Rectal smooth muscle tissue (tissue), 1 donor: Measurements from ENCODE around the gene C11orf98.
A peak's percentile ranks its signal among the peaks of the same experiment; 100 is the strongest.
"Not testable (repeated sequence)": the region's sequence is repeated elsewhere in the genome, so short reads cannot be mapped to it uniquely, and the experiment has no call there.

Experiments used
- H3K27ac ChIP-seq: one replicate; pipeline ENCODE4 v1.7.0; 2013; ENCODE audit warnings: low read depth, low read length, inconsistent platforms
- H3K27me3 ChIP-seq: one replicate; pipeline ENCODE4 v1.7.0; 2013; ENCODE audit warnings: low read length; ENCODE audit not compliant: control insufficient read depth, insufficient read depth
- H3K36me3 ChIP-seq: one replicate; pipeline ENCODE4 v1.7.0; 2013; ENCODE audit warnings: low read length; ENCODE audit not compliant: control insufficient read depth, insufficient read depth
- H3K4me1 ChIP-seq: one replicate; pipeline ENCODE4 v1.7.0; 2013; ENCODE audit warnings: low read length; ENCODE audit not compliant: control insufficient read depth, insufficient read depth
- H3K4me3 ChIP-seq: one replicate; pipeline ENCODE4 v1.7.0; 2013; ENCODE audit warnings: low read length
- H3K9ac ChIP-seq: one replicate; pipeline ENCODE4 v1.7.0; 2013; ENCODE audit warnings: low read length

Gene C11orf98

GRCh38 chr11:62705413-62705812 lies 40.4 kb upstream of the C11orf98 start:
- peak overlapping the region; percentile 29 for H3K9ac ChIP-seq
- H3K4me3 ChIP-seq = peak overlapping the region; percentile 91
- H3K27ac ChIP-seq = peak overlapping the region; percentile 71
- H3K27me3 ChIP-seq = no peaks in the 10 kb centered on the region
- no peaks in the 10 kb centered on the region for H3K36me3 ChIP-seq
- peaks cover 17% of the 10 kb centered on the region for H3K4me1 ChIP-seq

DNA sequence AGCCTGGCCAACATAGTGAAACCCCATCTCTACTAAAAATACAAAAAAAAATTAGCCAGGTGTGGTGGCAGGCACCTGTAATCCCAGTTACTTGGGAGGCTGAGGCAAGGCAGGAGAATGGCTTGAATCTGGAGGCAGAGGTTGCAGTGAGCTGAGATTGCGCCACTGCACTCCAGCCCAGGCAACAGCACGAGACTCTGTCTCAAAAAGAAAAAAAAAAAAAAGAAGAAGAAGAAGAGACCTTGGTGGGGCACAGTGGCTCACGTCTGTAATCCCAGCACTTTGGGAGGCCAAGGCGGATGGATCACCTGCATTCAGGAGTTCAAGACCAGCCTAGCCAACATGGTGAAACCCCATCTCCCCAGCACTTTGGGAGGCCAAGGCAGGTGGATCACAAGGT lies 38.9 kb upstream of the C11orf98 start:
- peaks cover 12% of the 10 kb centered on the region for H3K4me1 ChIP-seq
- not testable (repeated sequence) for H3K36me3 ChIP-seq, H3K4me3 ChIP-seq, H3K9ac ChIP-seq, H3K27me3 ChIP-seq, H3K27ac ChIP-seq

- Histone ChIP-seq H3K9ac (no peak overlapping the region), H3K4me1 (peaks cover 7% of the 10 kb centered on the region), H3K27me3 (no peaks in the 10 kb centered on the region), H3K27ac (no peak overlapping the region), H3K36me3 (no peaks in the 10 kb centered on the region), H3K4me3 (no peak overlapping the region)
These were observed 37.2 kb upstream of the C11orf98 start for GRCh38 chr11:62702246-62702645.

DNA sequence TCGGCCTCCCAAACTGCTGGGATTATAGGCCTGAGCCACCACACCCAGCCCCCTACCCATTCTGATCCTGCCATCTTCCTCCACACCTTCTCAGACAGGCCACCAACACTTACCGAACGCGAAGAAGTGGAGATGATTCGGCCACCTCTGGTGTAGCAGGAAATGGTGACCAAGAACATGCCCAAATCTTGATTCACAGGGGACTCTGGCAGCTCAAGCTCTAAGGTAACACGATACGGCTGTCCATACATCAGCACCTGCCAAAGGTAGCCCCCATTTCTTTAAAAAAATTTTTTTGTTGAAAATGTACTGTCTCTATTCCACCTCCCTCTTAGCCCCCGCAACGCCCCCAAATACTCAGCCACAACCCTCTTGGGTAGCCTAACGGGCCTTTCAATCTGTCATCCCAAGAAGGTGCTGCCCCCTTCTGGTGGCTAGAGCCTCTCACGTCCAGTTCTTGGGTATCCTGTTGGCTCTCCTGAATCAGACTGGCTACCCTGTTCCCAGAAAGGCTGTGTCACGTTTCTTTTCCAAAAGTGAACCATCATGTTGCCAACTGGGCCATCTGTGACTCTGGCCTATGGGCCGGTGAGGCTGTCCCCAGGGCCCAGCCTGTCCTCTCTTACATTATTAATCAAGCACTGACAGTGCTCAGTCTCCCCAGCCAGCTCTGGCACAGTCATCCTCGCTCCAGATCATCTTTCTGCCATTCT lies 29.6 kb upstream of the C11orf98 start:
- Histone ChIP-seq H3K27ac (no peak overlapping the region), H3K9ac (no peak overlapping the region), H3K4me1 (no peaks in the 10 kb centered on the region), H3K4me3 (no peak overlapping the region), H3K36me3 (peaks cover 14% of the 10 kb centered on the region), H3K27me3 (no peaks in the 10 kb centered on the region)

GRCh38 chr11:62693624-62694023 lies 28.6 kb upstream of the C11orf98 start:
- H3K27ac ChIP-seq, H3K4me3 ChIP-seq, H3K9ac ChIP-seq, H3K27me3 ChIP-seq, H3K4me1 ChIP-seq: not testable (repeated sequence)
- H3K36me3 ChIP-seq = peaks cover 14% of the 10 kb centered on the region

GRCh38 chr11:62689421-62690183 lies 24.6 kb upstream of the C11orf98 start, which contains the start of gene LRRN4CL:
TSS of gene LRRN4CL (minus strand) at chr11:62689530. CDS start at chr11:62688508, 1,022 bp downstream.
- Histone ChIP-seq H3K4me1 (peaks cover 2% of the 10 kb centered on the region), H3K9ac (no peak within 1 kb of the TSS), H3K4me3 (peak within 1 kb of the TSS; percentile 58), H3K27ac (peak within 1 kb of the TSS; percentile 74), H3K27me3 (peaks cover 5% of the 10 kb centered on the region), H3K36me3 (peaks cover 14% of the 10 kb centered on the region)

- Histone ChIP-seq H3K4me1 (peaks cover 2% of the 10 kb centered on the region), H3K27me3 (peaks cover 5% of the 10 kb centered on the region), H3K9ac (no peak overlapping the region), H3K4me3 (peak overlapping the region; percentile 49), H3K36me3 (peaks cover 14% of the 10 kb centered on the region), H3K27ac (peak overlapping the region; percentile 36)
These were observed 23.5 kb upstream of the C11orf98 start for GRCh38 chr11:62688491-62688890.

- Histone ChIP-seq H3K4me3 (peak overlapping the region; percentile 49), H3K9ac (no peak overlapping the region), H3K27me3 (peaks cover 5% of the 10 kb centered on the region), H3K36me3 (peaks cover 12% of the 10 kb centered on the region), H3K4me1 (peaks cover 2% of the 10 kb centered on the region), H3K27ac (peak overlapping the region; percentile 37)
These were observed 22.7 kb upstream of the C11orf98 start for GRCh38 chr11:62687508-62688396.

DNA sequence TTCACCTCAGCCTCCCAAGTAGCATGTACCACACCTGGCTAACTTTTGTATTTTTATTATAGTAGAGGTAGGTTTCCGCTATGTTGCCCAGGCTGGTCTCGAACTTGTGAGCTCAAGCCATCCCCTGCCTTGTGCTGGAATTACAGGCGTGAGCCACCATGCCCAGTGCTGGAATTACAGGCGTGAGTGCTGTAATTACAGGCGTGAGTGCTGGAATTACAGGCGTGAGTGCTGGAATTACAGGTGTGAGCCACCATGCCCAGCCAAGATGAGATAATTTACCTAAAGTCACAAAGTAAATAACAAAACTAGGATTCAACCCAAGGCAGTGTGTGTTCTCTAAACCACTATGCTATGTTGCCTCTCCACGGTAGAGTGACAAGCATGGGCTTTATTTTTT lies 17.5 kb upstream of the C11orf98 start:
- Histone ChIP-seq H3K4me3 (no peak overlapping the region), H3K27me3 (no peaks in the 10 kb centered on the region), H3K27ac (no peak overlapping the region), H3K4me1 (peaks cover 7% of the 10 kb centered on the region), H3K9ac (no peak overlapping the region), H3K36me3 (peaks cover 4% of the 10 kb centered on the region)

- no peak overlapping the region for H3K9ac ChIP-seq
These were observed 15.8 kb upstream of the C11orf98 start for GRCh38 chr11:62680825-62681240.

GRCh38 chr11:62678770-62679696 lies 14.0 kb upstream of the C11orf98 start, which contains the start of gene UBXN1:
TSS of gene UBXN1 (minus strand) at chr11:62679073. CDS start at chr11:62678923, 150 bp downstream.
- Histone ChIP-seq H3K9ac (peak within 1 kb of the TSS; percentile 84), H3K4me1 (peaks cover 10% of the 10 kb centered on the region), H3K27ac (peak within 1 kb of the TSS; percentile 87)

More at GRCh38 chr11:62680825-62681240, 15.8 kb upstream of the C11orf98 start:
- Histone ChIP-seq H3K27me3 (no peaks in the 10 kb centered on the region), H3K27ac (no peak overlapping the region), H3K4me1 (peaks cover 7% of the 10 kb centered on the region), H3K36me3 (peaks cover 9% of the 10 kb centered on the region), H3K4me3 (no peak overlapping the region)

More at GRCh38 chr11:62678770-62679696, 14.0 kb upstream of the C11orf98 start, which contains the start of gene UBXN1:
- H3K27me3 ChIP-seq = no peaks in the 10 kb centered on the region
- H3K36me3 ChIP-seq = peaks cover 13% of the 10 kb centered on the region
- H3K4me3 ChIP-seq = peak within 1 kb of the TSS; percentile 98
